HepG2 (cell line): ENCODE results near the gene ATP6V1G2. TPM values are rescaled to one million over a fixed set of nuclear protein-coding genes. Genes with fewer than 3 reads are reported as not detected.

Source experiments
- ATAC-seq: fragments of 200-7000 bp; cut with Tn5 transposase; 3 replicates; pipeline ENCODE4 v1.9.1; 2020; ENCODE audit warnings: mild to moderate bottlenecking, moderate library complexity
- BruUV-seq: library from RNA; stranded (reverse); fragments of 400-500 nt; replicated peaks from 2 replicates; lab custom pipeline; 2021; lab: Mats Ljungman, UMichigan
- CTCF ChIA-PET: fragments of 300-600 bp; formaldehyde crosslinking; extraction: SDS; loops from one replicate; lab custom pipeline; 2021; ENCODE audit warnings: low total read pairs, inconsistent platforms, low intra/inter-chr PET ratio; lab: Yijun Ruan, JAX
- POLR2A ChIA-PET: fragments of 350-600 bp; sonication (Branson Sonifier 250); formaldehyde crosslinking; loops from one replicate; lab custom pipeline; 2020; ENCODE audit warnings: antibody characterized with exemption, inconsistent platforms; lab: Yijun Ruan, JAX
- DNase-seq: peaks from one replicate; pipeline ENCODE4 v3.0.0-alpha.2; 2015; ENCODE audit warnings: low spot score
- FAIRE-seq: peaks from 3 replicates; lab custom pipeline; 2011; peaks lifted over from hg19 to GRCh38; lab: Jason Lieb, UNC
- H2AFZ ChIP-seq: one replicate; pipeline ENCODE4 v1.6.1; 2011; ENCODE audit warnings: low read length, inconsistent platforms
- H3K27ac ChIP-seq: fragments of 300-600 bp; 3 replicates; pipeline ENCODE4 v1.8.0; 2011; ENCODE audit warnings: mixed run types, mild to moderate bottlenecking, mixed read lengths, low read length, inconsistent platforms; ENCODE audit not compliant: insufficient read depth; ENCODE audit errors: extremely low read length
- H3K27me3 ChIP-seq, 2 experiments: fragments of 200-600 bp in 1 of 2; 2 replicates in 1 of 2; 3 replicates in 1 of 2; pipeline versions ENCODE4 v1.6.0 to v1.8.0; 2011; ENCODE audit warnings: low read length in 2 of 2, mild to moderate bottlenecking in 2 of 2, moderate library complexity in 2 of 2, inconsistent platforms in 1 of 2; ENCODE audit not compliant: insufficient read depth in 2 of 2, control insufficient read depth in 1 of 2
- H3K36me3 ChIP-seq, 2 experiments: fragments of 200-600 bp in 1 of 2; replicated peaks in 1 of 2; 2 replicates in 1 of 2; 3 replicates in 1 of 2; pipeline versions ENCODE4 v1.5.1 to v1.8.0; 2011; ENCODE audit warnings: low read length in 2 of 2, inconsistent platforms in 1 of 2; ENCODE audit not compliant: insufficient read depth in 2 of 2, control insufficient read depth in 1 of 2
- H3K4me1 ChIP-seq: 2 replicates; pipeline ENCODE4 v1.5.1; 2012; ENCODE audit warnings: low read length, inconsistent platforms; ENCODE audit not compliant: insufficient read depth
- H3K4me2 ChIP-seq: 2 replicates; pipeline ENCODE4 v1.6.0; 2011; ENCODE audit warnings: low read depth, low read length, inconsistent platforms
- H3K4me3 ChIP-seq, 3 experiments: fragments of 200-600 bp in 1 of 3; sonication (generic), shearing (Covaris generic) in 1 of 3; replicated peaks in 1 of 3; 2 replicates each; pipeline ENCODE4 v1.5.1; 2011 to 2016; ENCODE audit warnings: low read length in 3 of 3, inconsistent platforms in 2 of 3, low read depth in 2 of 3, mild to moderate bottlenecking in 2 of 3, control low read depth in 1 of 3, mixed read lengths in 1 of 3; ENCODE audit not compliant: insufficient read depth in 1 of 3
- H3K79me2 ChIP-seq: one replicate; pipeline ENCODE4 v1.6.1; 2011; ENCODE audit warnings: low read length, inconsistent platforms; ENCODE audit not compliant: insufficient read depth
- H3K9ac ChIP-seq: 2 replicates; pipeline ENCODE4 v1.6.0; 2011; ENCODE audit warnings: mild to moderate bottlenecking, low read depth, low read length, inconsistent platforms; ENCODE audit not compliant: insufficient read depth
- H3K9me3 ChIP-seq: 2 replicates; pipeline ENCODE4 v1.5.1; 2012; ENCODE audit warnings: mild to moderate bottlenecking, low read length
- H4K20me1 ChIP-seq: 2 replicates; pipeline ENCODE4 v1.6.0; 2011; ENCODE audit warnings: inconsistent platforms, mild to moderate bottlenecking, low read length, moderate library complexity; ENCODE audit not compliant: insufficient read depth
- AGO2 ChIP-seq: fragments of 200-400 bp; formaldehyde crosslinking; optimal IDR thresholded peaks from 2 replicates; pipeline ENCODE3; 2017; ENCODE audit warnings: mild to moderate bottlenecking, low read depth, low read length, moderate library complexity
- FOXK2 ChIP-seq: fragments of 450-650 bp; IDR thresholded peaks from 2 replicates; pipeline ENCODE4 v1.6.1; 2016
- IKZF4 ChIP-seq: sonication (generic); formaldehyde crosslinking; IDR thresholded peaks from 2 replicates; pipeline ENCODE4 v1.5.1; 2020; ENCODE audit warnings: borderline replicate concordance, mild to moderate bottlenecking, low read depth, missing genetic modification reagents; ENCODE audit errors: not compliant biosample characterization
- IRX3 ChIP-seq: sonication (generic); formaldehyde crosslinking; IDR thresholded peaks from 2 replicates; pipeline ENCODE4 v1.8.1; 2023; ENCODE audit warnings: mild to moderate bottlenecking, low read depth, missing genetic modification reagents, borderline replicate concordance
- MBD4 ChIP-seq: IDR thresholded peaks from 2 replicates; pipeline ENCODE4 v1.6.1; 2012; ENCODE audit warnings: low read length, inconsistent platforms, borderline replicate concordance
- PAF1 ChIP-seq: IDR thresholded peaks from 2 replicates; pipeline ENCODE4 v1.6.1; 2016; ENCODE audit warnings: missing genetic modification reagents, missing compliant biosample characterization
- PHF5A ChIP-seq: IDR thresholded peaks from one replicate; pipeline ENCODE4 v1.6.1; 2018; ENCODE audit warnings: low read depth, missing genetic modification reagents; ENCODE audit not compliant: unreplicated experiment
- POLR2A ChIP-seq, 2 experiments: IDR thresholded peaks; 2 replicates each; pipeline ENCODE4 v1.6.1; 2011; ENCODE audit warnings: low read depth in 2 of 2, low read length in 2 of 2, mild to moderate bottlenecking in 1 of 2, moderate library complexity in 1 of 2; ENCODE audit not compliant: insufficient read depth in 1 of 2
- POLR2G ChIP-seq: fragments of 200-400 bp; formaldehyde crosslinking; IDR thresholded peaks from 2 replicates; pipeline ENCODE4 v1.6.1; 2018; ENCODE audit warnings: mild to moderate bottlenecking, low read depth, low read length, moderate library complexity
- RBFOX2 ChIP-seq: fragments of 200-400 bp; formaldehyde crosslinking; IDR thresholded peaks from 2 replicates; pipeline ENCODE4 v1.6.1; 2017; ENCODE audit warnings: low read depth, mild to moderate bottlenecking, low read length
- RBM22 ChIP-seq: fragments of 200-400 bp; formaldehyde crosslinking; optimal IDR thresholded peaks from 2 replicates; pipeline ENCODE3; 2017; ENCODE audit warnings: mild to moderate bottlenecking, low read length, moderate library complexity
- REPIN1 ChIP-seq: sonication (generic); formaldehyde crosslinking; IDR thresholded peaks from 2 replicates; pipeline ENCODE4 v1.8.0; 2022; ENCODE audit warnings: missing genetic modification reagents, low read depth, mild to moderate bottlenecking, borderline replicate concordance
- SAFB2 ChIP-seq: sonication (generic); formaldehyde crosslinking; IDR thresholded peaks from 2 replicates; pipeline ENCODE4 v1.5.1; 2020; ENCODE audit warnings: missing genetic modification reagents, low read depth, mild to moderate bottlenecking, borderline replicate concordance
- SETDB1 ChIP-seq: sonication (generic); formaldehyde crosslinking; IDR thresholded peaks from 2 replicates; pipeline ENCODE4 v1.5.1; 2020; ENCODE audit warnings: missing genetic modification reagents, mild to moderate bottlenecking, borderline replicate concordance
- TRIM24 ChIP-seq: sonication (generic); formaldehyde crosslinking; IDR thresholded peaks from 2 replicates; pipeline ENCODE4 v1.8.0; 2022; ENCODE audit warnings: mild to moderate bottlenecking, missing genetic modification reagents
- ZNF547 ChIP-seq: sonication (generic); formaldehyde crosslinking; IDR thresholded peaks from 2 replicates; pipeline ENCODE4 v1.5.1; 2020; ENCODE audit warnings: mild to moderate bottlenecking, missing genetic modification reagents
- ZSCAN20 ChIP-seq: sonication (generic); formaldehyde crosslinking; IDR thresholded peaks from 2 replicates; pipeline ENCODE4 v1.4.0; 2020; ENCODE audit warnings: missing genetic modification reagents, mild to moderate bottlenecking, borderline replicate concordance
- ZSCAN22 ChIP-seq: sonication (generic); formaldehyde crosslinking; IDR thresholded peaks from 2 replicates; pipeline ENCODE4 v1.4.0; 2020; ENCODE audit warnings: mild to moderate bottlenecking, missing genetic modification reagents
- WGBS: methylation state at CpG from one replicate; pipeline ENCODE4 v1.1.6; 2017; ENCODE audit warnings: low lambda C conversion rate; 5-methylcytosine and 5-hydroxymethylcytosine counted together
- in situ Hi-C: cut with HindIII; loops from 2 replicates; pipeline ENCODE4 v1.10.0; 2017; ENCODE audit warnings: low pct_unique_long_range_greater_than_20kb; ENCODE audit not compliant: extremely low pct_ligation_motif_present
- intact Hi-C: fragments of 100-400 bp; cut with micrococcal nuclease; formaldehyde crosslinking; loops from one replicate; pipeline ENCODE4 v1.10.0; 2022; ENCODE audit not compliant: unreplicated experiment
- polyA plus RNA-seq, 8 experiments: library from polyadenylated mRNA; depleted of rRNA in 3 of 8; stranded (reverse) in 7 of 8; unstranded in 1 of 8; fragments of >200 nt; fragmentation: Illumina TruSeq in 4 of 8; extraction: Trizol in 4 of 8; gene quantifications; 2 replicates each; pipeline versions ENCODE4 v1.2.1 to v1.2.3, GENCODE V29; 2011 to 2016; ENCODE audit warnings: low read depth in 4 of 8, missing spikeins in 1 of 8, mixed read lengths in 1 of 8; ENCODE audit not compliant: insufficient read depth in 1 of 8
- total RNA-seq, 5 experiments: library from RNA; depleted of rRNA; stranded (reverse); fragments of >200 nt; fragmentation: Illumina TruSeq; extraction: Trizol; gene quantifications; 2 replicates each; pipeline ENCODE4 v1.2.3, GENCODE V29; 2016; ENCODE audit warnings: low read depth in 1 of 5

The ATP6V1G2 gene
- total and polyA plus RNA-seq, 2 of the 13 experiments (the other 11 are each of a cell fraction or from before 2014, with no cell fraction given): 0.27 to 0.83 TPM

- H3K27ac ChIP-seq: no peak overlapping the region
- no peak for FAIRE-seq
- intact Hi-C loops (no loop called here), in situ Hi-C loops (no loop called here)
- H3K9ac ChIP-seq: no peak overlapping the region
- over 99% methylated on average over 6 of the region's 6 CpGs for WGBS
- peaks cover 74% of the 10 kb centered on the region for H4K20me1 ChIP-seq
- H3K79me2 ChIP-seq: peaks cover 34% of the 10 kb centered on the region
- CTCF ChIA-PET: no interaction called here
- no peaks in the 10 kb centered on the region for H3K9me3 ChIP-seq
- TF ChIP-seq SETDB1 (CRISPR knock-in tag) (no peak), PHF5A (CRISPR knock-in tag) (peak; percentile 8), POLR2G (peak; percentile 19; the same call in 1 of the 2 replicates), PAF1 (0 out of 2 replicates have a peak, but pooled peaks have one; percentile 16), TRIM24 (CRISPR knock-in tag) (no peak), POLR2A (IDR thresholded peaks at IDR 0.05; ENCODE audit: insufficient read depth in 1 of 2, low read depth in 2 of 2, low read length in 2 of 2) (0 out of 4 replicates have a peak, but pooled peaks of 1 of the 2 experiments have one; percentile 14), IRX3 (CRISPR knock-in tag) (0 out of 2 replicates have a peak, but pooled peaks have one; percentile 26), REPIN1 (CRISPR knock-in tag) (0 out of 2 replicates have a peak, but pooled peaks have one; percentile 25), RBM22 (peak; percentile 6)
- H3K27me3 ChIP-seq: no peaks in the 10 kb centered on the region
- DNase-seq: no peak
- no peak overlapping the region for H2AFZ ChIP-seq
- POLR2A ChIA-PET: interaction anchor here (1.3 kb wide), 1 partner anchor 8 kb away, joined by 6 read pairs; the partner anchor contains the start of gene DDX39B
- peaks cover 79% of the 10 kb centered on the region for H3K4me1 ChIP-seq
- no peak overlapping the region for H3K4me3 ChIP-seq
- H3K36me3 ChIP-seq: peaks cover 51 to 90% of the 10 kb centered on the region in 2 experiments
- no peak for ATAC-seq
- TSS peak; percentile 32 for BruUV-seq
- H3K4me2 ChIP-seq: no peak overlapping the region
Measured at GRCh38 chr6:31534011-31534410, 12.4 kb downstream of the ATP6V1G2 start.

DNA sequence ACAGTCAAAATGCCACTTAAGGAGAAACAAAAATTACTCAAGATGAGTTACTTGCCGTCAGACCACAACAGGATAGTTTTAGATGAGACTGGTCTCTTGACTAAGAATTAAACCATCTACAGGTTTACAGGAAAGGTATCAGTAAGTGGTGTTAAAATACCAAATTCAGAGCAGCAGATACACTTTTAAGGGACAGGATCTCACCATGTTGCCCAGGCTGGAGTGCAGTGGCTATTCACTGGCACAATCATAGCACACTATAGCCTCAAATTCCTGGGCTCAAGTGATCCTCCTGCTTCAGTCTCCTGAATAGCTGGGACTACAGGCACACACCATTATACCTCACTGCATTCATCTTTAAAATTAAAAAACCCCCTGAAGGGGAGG lies 13.0 kb downstream of the ATP6V1G2 start:
- BruUV-seq: no TSS peak
- Histone ChIP-seq H3K36me3 (peaks cover 46 to 84% of the 10 kb centered on the region in 2 experiments), H3K27ac (no peak overlapping the region), H2AFZ (no peak overlapping the region), H4K20me1 (peaks cover 69% of the 10 kb centered on the region), H3K27me3 (no peaks in the 10 kb centered on the region), H3K9ac (no peak overlapping the region), H3K79me2 (peaks cover 29% of the 10 kb centered on the region), H3K4me2 (no peak overlapping the region), H3K9me3 (no peaks in the 10 kb centered on the region), H3K4me3 (no peak overlapping the region)
- WGBS: 100% methylated on average over 1 of the region's 1 CpG
- in situ Hi-C loops (no loop called here), intact Hi-C loops (no loop called here)
- POLR2A ChIA-PET: interaction anchor here (1.3 kb wide), 1 partner anchor 8 kb away, joined by 6 read pairs; the partner anchor contains the start of gene DDX39B
- ATAC-seq (no peak), FAIRE-seq (no peak), DNase-seq (no peak)
- 0 out of 4 replicates have a peak, but pooled peaks of 1 of the 2 experiments have one; percentile 15 for TF ChIP-seq POLR2A (IDR thresholded peaks at IDR 0.05; ENCODE audit: insufficient read depth in 1 of 2, low read depth in 2 of 2, low read length in 2 of 2)
- TF ChIP-seq IKZF4 (CRISPR knock-in tag): peak; percentile 29
- peak; percentile 56 for TF ChIP-seq AGO2
- no peak for TF ChIP-seq ZSCAN22 (CRISPR knock-in tag)
- 0 out of 2 replicates have a peak, but pooled peaks have one; percentile 25 for TF ChIP-seq ZNF547
- TF ChIP-seq SAFB2 (CRISPR knock-in tag): 0 out of 2 replicates have a peak, but pooled peaks have one; percentile 17
- TF ChIP-seq RBFOX2: peak; percentile 68; the same call in 1 of the 2 replicates
- TF ChIP-seq FOXK2: no peak
- peak; percentile 49 for TF ChIP-seq POLR2G
- peak; percentile 17; the same call in 1 of the 2 replicates for TF ChIP-seq MBD4
- no peak for TF ChIP-seq ZSCAN20 (CRISPR knock-in tag)
- TF ChIP-seq, all 625 proteins: peak for 8
- H3K4me1 ChIP-seq: peaks cover 79% of the 10 kb centered on the region
- CTCF ChIA-PET: no interaction called here
